Left kidney (tissue), 2 donors: ENCODE measurements around the gene TEAD3. TPM values are rescaled to one million over a fixed set of nuclear protein-coding genes. Genes with fewer than 3 reads are reported as not detected.
A peak's percentile ranks its signal among the peaks of the same experiment; 100 is the strongest.

Experiments
- DNase-seq: peaks from one replicate; pipeline ENCODE4 v3.0.0-alpha.2; 2013
- polyA plus RNA-seq: library from polyadenylated mRNA; unstranded; fragments of 120-200 nt; gene quantifications from one replicate; pipeline ENCODE4 v1.2.1, GENCODE V29; 2013; ENCODE audit not compliant: insufficient read length

TEAD3 gene
- polyA plus RNA-seq, 1 donor, result 43.7 TPM

GRCh38 chr6:35514587-35514986, 17.7 kb upstream of the TEAD3 start:
- no peak for DNase-seq

GRCh38 chr6:35512740-35513139, 15.9 kb upstream of the TEAD3 start, which contains the start of gene TULP1:
Gene TULP1, minus strand, starts transcription at chr6:35512896. Its CDS starts 38 bp downstream, at chr6:35512858.
- no peak for DNase-seq

GRCh38 chr6:35512006-35512405, 15.1 kb upstream of the TEAD3 start:
- DNase-seq, result no peak

GRCh38 chr6:35511562-35511941, 14.7 kb upstream of the TEAD3 start:
- no peak for DNase-seq

- DNase-seq, result no peak
Observed at GRCh38 chr6:35510916-35511561, 14.2 kb upstream of the TEAD3 start.

GRCh38 chr6:35508542-35508941, 11.7 kb upstream of the TEAD3 start:
- DNase-seq, result no peak

- DNase-seq, result no peak
Observed at GRCh38 chr6:35508027-35508426, 11.1 kb upstream of the TEAD3 start.

- DNase-seq, result no peak
Observed at GRCh38 chr6:35507221-35507620, 10.3 kb upstream of the TEAD3 start.

GRCh38 chr6:35506536-35506935, 9.7 kb upstream of the TEAD3 start:
- DNase-seq, result no peak

GRCh38 chr6:35505999-35506412, 9.1 kb upstream of the TEAD3 start:
- no peak for DNase-seq

GRCh38 chr6:35503534-35503933, 6.7 kb upstream of the TEAD3 start:
- DNase-seq, result no peak

- DNase-seq, result no peak
Observed at GRCh38 chr6:35501784-35502183, 4.9 kb upstream of the TEAD3 start.

GRCh38 chr6:35500782-35501181, 3.9 kb upstream of the TEAD3 start:
- no peak for DNase-seq

GRCh38 chr6:35499372-35499771, 2.5 kb upstream of the TEAD3 start:
- no peak for DNase-seq

GRCh38 chr6:35498422-35499067, 1.7 kb upstream of the TEAD3 start:
- DNase-seq, result no peak

- peak; percentile 79 for DNase-seq
Observed at GRCh38 chr6:35497571-35498421, 917 bp upstream of the TEAD3 start.

GRCh38 chr6:35496036-35496840, 641 bp downstream of the TEAD3 start:
- no peak for DNase-seq

- no peak for DNase-seq
Observed at GRCh38 chr6:35495258-35496035, 1.4 kb downstream of the TEAD3 start.

- DNase-seq, result no peak
Observed at GRCh38 chr6:35494161-35494563, 2.7 kb downstream of the TEAD3 start.

- no peak for DNase-seq
Observed at GRCh38 chr6:35493307-35493983, 3.4 kb downstream of the TEAD3 start.

GRCh38 chr6:35492974-35493284, 4.0 kb downstream of the TEAD3 start:
- no peak for DNase-seq
